Peyer's patch (tissue), 4 donors: ENCODE data around the gene PIP5K1C.

Experiments
- CTCF ChIP-seq, 6 experiments: fragments of 450-650 bp in 4 of 6; fragments of 200-600 bp in 2 of 6; sonication (generic) in 1 of 6; IDR thresholded peaks; one replicate each; pipeline ENCODE4 v1.5.1; 2017 to 2019; ENCODE audit warnings: antibody characterized with exemption in 6 of 6, mild to moderate bottlenecking in 3 of 6, moderate library complexity in 1 of 6
- POLR2A ChIP-seq, 2 donors: fragments of 450-650 bp; IDR thresholded peaks; one replicate each; pipeline ENCODE4 v1.5.1; 2017; ENCODE audit warnings: antibody characterized with exemption in 2 of 2, mild to moderate bottlenecking in 2 of 2, moderate library complexity in 2 of 2

DNA sequence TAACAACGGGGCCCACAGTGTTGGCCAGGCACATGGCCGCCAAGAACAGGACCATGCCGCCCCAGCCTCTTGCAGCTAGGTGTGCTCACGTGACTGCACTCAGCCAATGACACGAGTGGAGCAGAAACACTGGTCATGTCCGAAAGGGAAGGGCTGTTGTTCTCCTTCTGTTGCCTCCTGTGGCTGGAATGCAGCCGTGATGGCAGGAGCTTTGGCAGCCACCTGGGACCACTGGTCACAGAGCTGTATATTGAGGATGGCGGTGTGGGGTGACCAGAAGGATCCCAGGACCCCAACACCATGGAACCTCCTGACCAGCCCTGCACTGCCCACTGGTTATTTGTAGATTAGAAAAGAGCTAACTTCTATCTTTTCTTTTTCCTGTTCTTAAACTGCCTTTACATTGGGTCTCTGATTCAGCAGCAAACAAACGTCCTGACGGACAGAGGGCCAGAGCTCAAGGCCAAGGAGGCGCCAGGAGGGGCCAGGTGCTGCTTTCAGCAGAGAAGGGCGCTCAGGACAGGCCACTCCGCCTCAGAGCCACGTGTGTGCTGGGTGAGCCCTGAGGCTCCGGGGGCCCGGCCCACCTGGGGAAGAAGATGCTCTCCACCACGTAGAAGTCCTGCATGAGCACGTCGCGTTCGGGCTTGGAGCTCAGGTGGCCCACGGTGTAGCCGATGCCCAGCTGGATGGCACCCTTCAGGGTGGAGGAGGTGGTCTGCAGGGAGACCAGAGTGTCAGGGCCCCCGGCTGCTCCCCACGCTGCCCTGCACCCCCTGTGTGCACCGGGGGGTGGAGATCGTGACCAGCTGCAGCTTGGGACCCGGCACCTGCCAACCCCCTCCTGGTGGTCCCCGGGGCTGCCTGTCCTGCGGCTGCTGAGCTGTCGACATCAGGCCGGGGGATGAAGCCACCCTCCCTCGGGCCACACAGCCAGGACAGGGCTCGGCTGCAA is 38.7 kb downstream of the PIP5K1C start:
- TF ChIP-seq CTCF (IDR thresholded peaks at IDR 0.05): no peak
- no peak for TF ChIP-seq POLR2A (IDR thresholded peaks at IDR 0.05)
